ENCODE results near the gene DNAJC3.

GRCh38 chr13:95745289-95745688 is 68.3 kb downstream of the DNAJC3 start:
- TF ChIP-seq CTCF (IDR thresholded peaks at IDR 0.05; ENCODE audit: insufficient read depth, low read length) (no peak), POLR2AphosphoS5 (IDR thresholded peaks at IDR 0.05; ENCODE audit: low read depth) (no peak), REST (IDR thresholded peaks at IDR 0.05; ENCODE audit: insufficient replicate concordance, low read depth) (no peak)
